WI38 (cell line): ENCODE data around the gene SMYD3.
"Not testable (repeated sequence)": the region's sequence is repeated elsewhere in the genome, so short reads cannot be mapped to it uniquely, and the experiment has no call there.

ENCODE experiments used
- H3K4me3 ChIP-seq: 2 replicates; pipeline ENCODE4 v1.5.1; 2011; ENCODE audit warnings: low read depth, mild to moderate bottlenecking, control low read depth, low read length
- CTCF ChIP-seq: IDR thresholded peaks from 2 replicates; pipeline ENCODE4 v1.5.1; 2012; ENCODE audit warnings: low read depth, mild to moderate bottlenecking, control low read depth, low read length

SMYD3 gene

GRCh38 chr1:245972476-245972875, 534.6 kb downstream of the SMYD3 start:
- TF ChIP-seq CTCF: no peak

GRCh38 chr1:245971711-245972085, 535.4 kb downstream of the SMYD3 start:
- no peak for TF ChIP-seq CTCF
- no peak overlapping the region for H3K4me3 ChIP-seq

More at GRCh38 chr1:245972476-245972875, 534.6 kb downstream of the SMYD3 start:
- H3K4me3 ChIP-seq: no peak overlapping the region

GRCh38 chr1:245971076-245971710, 535.9 kb downstream of the SMYD3 start:
- not testable (repeated sequence) for H3K4me3 ChIP-seq

- no peak for TF ChIP-seq CTCF
- H3K4me3 ChIP-seq: no peak overlapping the region
Measured at GRCh38 chr1:245969283-245969682, 537.8 kb downstream of the SMYD3 start.

- no peak overlapping the region for H3K4me3 ChIP-seq
- no peak for TF ChIP-seq CTCF
Measured at GRCh38 chr1:245968775-245969174, 538.3 kb downstream of the SMYD3 start.

GRCh38 chr1:245965398-245965797, 541.7 kb downstream of the SMYD3 start:
- TF ChIP-seq CTCF: no peak
- H3K4me3 ChIP-seq: no peak overlapping the region

- no peak for TF ChIP-seq CTCF
- no peak overlapping the region for H3K4me3 ChIP-seq
Measured at GRCh38 chr1:245963649-245964048, 543.4 kb downstream of the SMYD3 start.

GRCh38 chr1:245962453-245962852, 544.6 kb downstream of the SMYD3 start:
- TF ChIP-seq CTCF: no peak
- H3K4me3 ChIP-seq: no peak overlapping the region
